PC-9 (cell line): Measurements from ENCODE around the gene SLC8A3.

Experiments used
- EZH2 ChIP-seq: fragments of 200-600 bp; sonication (generic); IDR thresholded peaks from 2 replicates; pipeline ENCODE4 v1.8.0; 2017; ENCODE audit warnings: antibody characterized with exemption, low read depth
- TF ChIP-seq, protein P1 (sequence below): fragments of 200-600 bp; sonication (generic); conservative IDR thresholded peaks from 2 replicates; pipeline ENCODE4 v1.6.1; 2017; ENCODE audit warnings: mixed run types, antibody characterized with exemption, mild to moderate bottlenecking, moderate library complexity

DNA sequence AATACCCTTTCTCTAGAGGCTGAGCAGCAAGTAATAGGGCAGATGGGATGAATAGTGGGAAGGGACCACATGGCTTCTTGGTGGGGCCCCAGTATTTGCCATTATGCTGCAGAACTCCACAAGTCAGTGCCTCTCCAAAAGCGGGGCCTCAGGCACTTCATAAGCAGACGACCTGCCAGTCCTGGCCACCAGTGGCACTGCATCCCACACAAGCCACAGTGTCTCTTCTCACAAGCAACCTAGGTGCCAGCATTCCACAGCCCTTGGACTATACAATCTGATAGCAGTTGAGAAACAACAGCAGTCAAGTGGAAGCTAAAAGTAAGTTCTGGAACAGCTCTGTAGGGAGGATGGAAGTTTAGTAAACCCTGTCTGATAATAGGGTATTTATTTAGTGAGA lies 4.2 kb upstream of the SLC8A3 start:
- TF ChIP-seq, protein P1, sequence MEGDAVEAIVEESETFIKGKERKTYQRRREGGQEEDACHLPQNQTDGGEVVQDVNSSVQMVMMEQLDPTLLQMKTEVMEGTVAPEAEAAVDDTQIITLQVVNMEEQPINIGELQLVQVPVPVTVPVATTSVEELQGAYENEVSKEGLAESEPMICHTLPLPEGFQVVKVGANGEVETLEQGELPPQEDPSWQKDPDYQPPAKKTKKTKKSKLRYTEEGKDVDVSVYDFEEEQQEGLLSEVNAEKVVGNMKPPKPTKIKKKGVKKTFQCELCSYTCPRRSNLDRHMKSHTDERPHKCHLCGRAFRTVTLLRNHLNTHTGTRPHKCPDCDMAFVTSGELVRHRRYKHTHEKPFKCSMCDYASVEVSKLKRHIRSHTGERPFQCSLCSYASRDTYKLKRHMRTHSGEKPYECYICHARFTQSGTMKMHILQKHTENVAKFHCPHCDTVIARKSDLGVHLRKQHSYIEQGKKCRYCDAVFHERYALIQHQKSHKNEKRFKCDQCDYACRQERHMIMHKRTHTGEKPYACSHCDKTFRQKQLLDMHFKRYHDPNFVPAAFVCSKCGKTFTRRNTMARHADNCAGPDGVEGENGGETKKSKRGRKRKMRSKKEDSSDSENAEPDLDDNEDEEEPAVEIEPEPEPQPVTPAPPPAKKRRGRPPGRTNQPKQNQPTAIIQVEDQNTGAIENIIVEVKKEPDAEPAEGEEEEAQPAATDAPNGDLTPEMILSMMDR = no peak
- no peak for TF ChIP-seq EZH2
